HT1080 (cell line): ENCODE data around the gene KCNAB1. TPM values are rescaled to one million over a fixed set of nuclear protein-coding genes. Genes with fewer than 3 reads are reported as not detected.
A peak's percentile ranks its signal among the peaks of the same experiment; 100 is the strongest.

Experiments
- DNase-seq: peaks from one replicate; pipeline ENCODE4 v3.0.0-alpha.2; 2015; ENCODE audit warnings: low read depth
- total RNA-seq: library from RNA; depleted of rRNA; stranded (reverse); fragments of >200 nt; shearing (Covaris generic); gene quantifications from 2 replicates; pipeline ENCODE4 v1.2.3, GENCODE V29; 2014

Gene KCNAB1
- total RNA-seq, 1 experiment from 2014 or later, result 1.9 TPM

GRCh38 chr3:156360963-156361362, 240.6 kb downstream of the KCNAB1 start:
- DNase-seq, result no peak

DNA sequence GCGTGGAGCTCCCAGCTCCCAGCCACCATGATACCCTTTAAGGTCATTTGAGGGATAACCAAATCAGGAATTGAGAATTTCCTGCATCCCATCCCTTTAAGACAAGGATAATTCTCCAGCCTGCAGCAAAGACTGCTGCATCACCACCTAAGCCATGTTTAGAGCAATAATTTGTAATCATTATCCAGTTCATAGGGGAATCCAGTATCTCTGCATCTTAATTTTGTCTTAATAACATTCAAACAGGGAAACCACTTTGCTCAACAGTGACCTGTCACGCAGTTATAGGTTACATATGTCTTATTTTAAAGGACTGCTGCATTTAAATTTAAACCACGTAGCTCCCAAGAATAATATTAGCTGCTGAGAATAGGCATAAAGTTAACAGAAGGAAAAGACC, 246.2 kb downstream of the KCNAB1 start:
- DNase-seq, result no peak

- no peak for DNase-seq
These were observed 247.8 kb downstream of the KCNAB1 start for GRCh38 chr3:156368189-156368588.

GRCh38 chr3:156371701-156372100, 251.3 kb downstream of the KCNAB1 start:
- no peak for DNase-seq

- no peak for DNase-seq
These were observed 252.7 kb downstream of the KCNAB1 start for GRCh38 chr3:156373095-156373494.

DNA sequence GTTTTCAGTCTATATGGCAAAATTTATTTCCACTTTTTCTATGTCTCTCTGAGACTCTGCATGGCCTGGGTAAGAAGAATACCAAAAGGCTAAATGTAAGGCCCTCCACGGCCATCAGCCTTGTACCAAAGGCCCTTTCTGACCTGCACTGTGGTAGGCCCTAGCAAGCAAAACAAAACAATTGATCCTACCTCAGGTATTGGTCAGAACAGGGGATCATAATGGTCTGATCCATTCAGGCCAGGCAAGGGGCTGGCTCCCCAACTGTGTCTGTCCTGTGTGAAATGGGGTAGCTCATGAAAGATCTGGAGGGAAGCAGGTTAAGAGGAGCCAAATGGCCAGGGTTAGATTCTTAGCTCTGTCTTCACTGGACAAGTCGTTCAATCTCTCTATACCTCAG, 253.3 kb downstream of the KCNAB1 start:
- no peak for DNase-seq

- no peak for DNase-seq
These were observed 255.8 kb downstream of the KCNAB1 start for GRCh38 chr3:156376199-156376598.

GRCh38 chr3:156377266-156377665, 256.9 kb downstream of the KCNAB1 start:
- DNase-seq, result no peak

DNA sequence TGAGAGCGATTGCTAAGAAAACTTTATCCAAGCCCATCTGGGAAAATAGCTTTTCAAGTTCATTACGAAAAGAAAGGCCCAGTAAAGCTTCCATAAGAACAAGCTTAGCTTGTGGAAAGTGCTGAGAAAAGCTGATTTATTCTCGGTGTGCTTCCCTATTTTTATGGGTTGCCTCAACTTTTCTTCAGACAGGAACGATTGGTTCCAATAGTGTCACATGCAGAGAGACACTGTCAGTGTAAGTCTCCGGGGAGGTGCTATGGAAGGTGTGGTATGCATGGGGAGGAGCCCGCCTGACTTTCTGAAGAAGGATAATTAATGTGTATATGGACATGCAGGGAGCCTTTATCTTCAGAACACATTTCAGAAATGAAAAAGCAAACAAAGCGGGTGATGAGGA, 257.3 kb downstream of the KCNAB1 start:
- no peak for DNase-seq

DNA sequence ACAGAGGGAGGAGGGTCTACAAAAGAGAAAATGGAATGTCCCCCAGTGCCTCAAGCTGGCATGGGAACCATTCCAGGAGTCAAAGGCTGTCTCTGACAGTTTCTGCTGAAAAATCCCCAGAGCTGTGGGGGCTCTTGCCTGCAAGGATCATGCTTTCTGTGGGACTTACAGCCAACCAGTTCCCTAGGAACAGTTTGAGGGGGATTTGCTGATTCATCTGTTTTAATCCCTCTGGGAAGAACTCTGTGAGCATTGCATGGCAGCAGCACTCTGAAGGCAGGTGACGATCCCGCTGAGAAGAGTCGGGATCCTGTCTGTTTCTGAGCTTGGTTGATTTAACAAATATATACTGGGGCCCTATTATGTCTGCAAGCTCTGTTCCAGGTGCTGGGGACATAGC, 258.5 kb downstream of the KCNAB1 start:
- no peak for DNase-seq

GRCh38 chr3:156379327-156379726, 258.9 kb downstream of the KCNAB1 start:
- no peak for DNase-seq

- DNase-seq, result no peak
These were observed 260.9 kb downstream of the KCNAB1 start for GRCh38 chr3:156381253-156381652.

GRCh38 chr3:156382458-156383346, 262.3 kb downstream of the KCNAB1 start:
- DNase-seq, result peak; percentile 62

DNA sequence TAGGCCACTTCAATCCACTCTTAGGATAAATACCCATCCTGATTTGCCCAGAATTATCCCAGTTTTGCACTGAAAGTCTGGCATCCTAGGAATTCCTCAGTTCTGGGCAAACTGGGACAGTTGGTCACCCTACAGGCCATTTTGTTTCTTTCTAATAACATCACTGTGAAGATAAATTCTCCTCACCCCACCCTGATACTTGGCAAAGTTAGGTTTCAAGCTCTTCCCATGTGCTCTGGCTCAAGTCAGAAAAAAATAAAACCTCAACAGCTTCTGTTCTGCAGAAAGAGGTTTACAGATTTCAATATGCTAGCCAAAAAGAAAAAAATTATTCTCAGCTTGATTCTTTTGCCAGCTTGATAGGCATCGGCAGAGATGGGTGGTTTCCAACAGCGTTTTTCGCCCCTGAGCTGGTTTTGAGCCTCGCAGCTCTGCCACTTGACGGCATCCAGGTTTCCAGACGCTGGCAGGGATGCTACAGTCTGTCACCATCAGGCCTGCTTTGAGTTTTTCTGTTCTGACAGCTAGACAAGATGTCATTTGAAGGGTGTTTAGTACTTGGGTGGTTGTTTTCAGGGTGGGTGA, 263.2 kb downstream of the KCNAB1 start:
- no peak for DNase-seq

- peak; percentile 89 for DNase-seq
These were observed 268.4 kb downstream of the KCNAB1 start for GRCh38 chr3:156388497-156389448.

- no peak for DNase-seq
These were observed 269.1 kb downstream of the KCNAB1 start for GRCh38 chr3:156389449-156389950.

GRCh38 chr3:156390846-156391245, 270.5 kb downstream of the KCNAB1 start:
- DNase-seq, result no peak

DNA sequence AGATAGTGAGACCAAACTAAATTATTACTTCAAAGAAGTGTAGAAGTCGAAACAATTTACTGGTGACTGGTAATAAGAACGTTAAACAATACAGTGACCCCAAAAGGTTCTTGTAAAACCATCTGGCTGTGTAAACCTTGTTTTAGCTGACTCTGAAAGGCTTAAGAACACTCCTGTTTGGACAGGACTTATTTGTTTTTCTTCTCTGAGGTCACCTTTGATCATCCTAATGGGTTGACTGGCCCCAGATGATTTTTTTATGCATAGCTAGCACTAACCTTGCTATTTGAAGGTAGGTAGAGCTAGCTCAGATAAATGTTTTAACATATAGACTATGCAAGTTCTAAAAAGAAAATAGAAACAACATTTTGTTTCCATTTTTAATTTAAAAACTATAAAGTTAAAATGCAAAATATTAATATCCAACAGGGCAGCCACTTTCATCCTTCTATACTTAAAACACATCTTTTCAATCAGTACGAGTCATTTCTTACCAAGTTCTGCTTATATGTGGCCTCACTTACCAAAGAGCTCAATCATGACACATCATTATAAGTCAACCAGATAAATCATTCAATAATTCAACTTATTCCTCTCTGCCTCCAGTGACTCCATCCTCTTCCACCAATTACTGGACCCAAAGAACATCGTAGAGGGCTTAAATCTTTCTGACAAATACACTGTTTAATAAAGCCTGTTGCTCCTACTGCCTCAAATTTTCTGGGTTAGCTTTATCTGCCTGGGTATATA, 275.8 kb downstream of the KCNAB1 start:
- no peak for DNase-seq

- DNase-seq, result no peak
These were observed 276.5 kb downstream of the KCNAB1 start for GRCh38 chr3:156396851-156397250.

GRCh38 chr3:156397534-156397933, 277.2 kb downstream of the KCNAB1 start:
- no peak for DNase-seq

GRCh38 chr3:156400062-156400461, 279.7 kb downstream of the KCNAB1 start:
- no peak for DNase-seq
